Mesendoderm (in vitro differentiated cells): ENCODE results near the gene RAPGEF5.
A peak's percentile ranks its signal among the peaks of the same experiment; 100 is the strongest.

Experiments
- DNase-seq: peaks from one replicate; pipeline ENCODE4 v3.0.0; 2013
- H2AK5ac ChIP-seq: 2 replicates; pipeline ENCODE4 v1.6.1; 2013; ENCODE audit warnings: low read length, inconsistent platforms
- H2BK120ac ChIP-seq: 2 replicates; pipeline ENCODE4 v1.6.1; 2013; ENCODE audit warnings: low read depth, mild to moderate bottlenecking, low read length, moderate library complexity, mixed read lengths
- H2BK15ac ChIP-seq: replicated peaks from 2 replicates; pipeline ENCODE4 v1.6.1; 2013; ENCODE audit warnings: low read depth, mild to moderate bottlenecking, moderate library complexity
- H2BK5ac ChIP-seq: 2 replicates; pipeline ENCODE4 v1.6.1; 2013; ENCODE audit warnings: low read length, inconsistent platforms
- H3K18ac ChIP-seq: 2 replicates; pipeline ENCODE4 v1.6.1; 2013; ENCODE audit warnings: mild to moderate bottlenecking, low read length, mixed read lengths
- H3K23ac ChIP-seq: one replicate; pipeline ENCODE4 v1.6.1; 2013; ENCODE audit warnings: low read length
- H3K27ac ChIP-seq: 2 replicates; pipeline ENCODE4 v1.5.1; 2013; ENCODE audit warnings: low read depth, mild to moderate bottlenecking, inconsistent platforms, low read length, moderate library complexity
- H3K27me3 ChIP-seq: 2 replicates; pipeline ENCODE4 v1.6.1; 2013; ENCODE audit warnings: low read length, control low read depth, mild to moderate bottlenecking, inconsistent platforms; ENCODE audit not compliant: insufficient read depth, poor library complexity
- H3K36me3 ChIP-seq: 2 replicates; pipeline ENCODE4 v1.6.1; 2013; ENCODE audit warnings: low read length, inconsistent platforms; ENCODE audit not compliant: control insufficient read depth, insufficient read depth
- H3K4ac ChIP-seq: one replicate; pipeline ENCODE4 v1.6.1; 2013; ENCODE audit warnings: low read depth, mild to moderate bottlenecking, low read length, moderate library complexity
- H3K4me1 ChIP-seq: 2 replicates; pipeline ENCODE4 v1.6.1; 2013; ENCODE audit warnings: low read depth, low read length, inconsistent platforms; ENCODE audit not compliant: control insufficient read depth
- H3K4me2 ChIP-seq: 2 replicates; pipeline ENCODE4 v1.6.1; 2013; ENCODE audit warnings: low read length
- H3K4me3 ChIP-seq: 2 replicates; pipeline ENCODE4 v1.5.1; 2013; ENCODE audit warnings: mild to moderate bottlenecking, low read length
- H3K56ac ChIP-seq: one replicate; pipeline ENCODE4 v1.6.1; 2013; ENCODE audit warnings: low read length
- H3K79me1 ChIP-seq: 2 replicates; pipeline ENCODE4 v1.6.1; 2013; ENCODE audit warnings: low read length, inconsistent platforms
- H3K79me2 ChIP-seq: 2 replicates; pipeline ENCODE4 v1.6.1; 2013; ENCODE audit warnings: mild to moderate bottlenecking, low read length; ENCODE audit not compliant: control insufficient read depth, insufficient read depth
- H3K9ac ChIP-seq: 2 replicates; pipeline ENCODE4 v1.6.1; 2013; ENCODE audit warnings: low read length, inconsistent platforms
- H4K5ac ChIP-seq: one replicate; pipeline ENCODE4 v1.6.1; 2013; ENCODE audit warnings: low read length
- H4K8ac ChIP-seq: one replicate; pipeline ENCODE4 v1.6.1; 2013; ENCODE audit warnings: low read depth, mild to moderate bottlenecking, control low read depth, low read length, moderate library complexity
- WGBS: extraction: QIAGEN DNeasy Blood & Tissue Kit; methylation state at CpG from one replicate; pipeline ENCODE4 v1.1.7; 2013; ENCODE audit warnings: low lambda C conversion rate, missing lambda C conversion rate; ENCODE audit not compliant: insufficient coverage; ENCODE audit errors: extremely low coverage; 5-methylcytosine and 5-hydroxymethylcytosine counted together

RAPGEF5 gene

DNA sequence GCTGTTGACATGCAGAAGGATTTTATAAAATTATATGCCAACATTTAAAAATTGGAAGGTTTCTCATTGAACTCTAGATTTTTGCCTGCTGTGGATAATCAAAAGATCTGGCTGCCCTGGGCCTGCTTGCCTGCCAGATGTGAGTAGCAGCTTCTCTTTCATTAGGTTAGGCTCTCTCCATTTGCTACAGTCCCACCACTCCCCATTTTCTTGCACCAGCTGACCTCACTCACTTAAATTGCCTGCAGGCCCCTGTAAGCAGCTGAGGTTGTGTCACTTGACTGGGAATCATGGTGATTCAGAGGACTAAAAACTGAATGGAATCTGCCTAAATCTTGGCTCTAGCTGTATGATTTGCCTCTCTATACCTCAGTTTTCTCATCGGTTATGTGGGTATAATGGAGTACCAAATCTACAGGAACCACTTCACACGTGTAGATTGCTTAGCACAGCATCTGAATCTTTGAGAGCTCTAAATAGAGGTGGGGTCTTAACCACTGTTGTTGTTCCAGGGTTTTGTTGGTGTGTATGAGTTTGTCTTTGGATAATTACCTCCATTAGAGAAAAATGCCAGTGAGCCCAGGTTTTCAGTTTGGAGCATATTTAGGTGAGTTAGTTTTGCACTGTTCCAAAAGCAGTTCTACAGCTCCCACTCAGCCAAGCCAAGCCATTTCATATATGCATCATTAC is 18.6 kb upstream of the RAPGEF5 start:
- H2BK5ac ChIP-seq: no peak overlapping the region
- H2BK15ac ChIP-seq: no peak overlapping the region
- WGBS: no CpG with 5 or more reads among the region's 2 CpGs
- no peak overlapping the region for H4K5ac ChIP-seq
- H3K79me1 ChIP-seq: no peaks in the 10 kb centered on the region
- H2AK5ac ChIP-seq: no peak overlapping the region
- no peak overlapping the region for H3K23ac ChIP-seq
- no peak overlapping the region for H3K4ac ChIP-seq
- no peak overlapping the region for H4K8ac ChIP-seq
- H3K27ac ChIP-seq: no peak overlapping the region
- no peak overlapping the region for H3K56ac ChIP-seq
- no peak overlapping the region for H3K4me2 ChIP-seq
- H3K4me1 ChIP-seq: no peaks in the 10 kb centered on the region
- H2BK120ac ChIP-seq: peak overlapping the region; percentile 45
- H3K36me3 ChIP-seq: no peaks in the 10 kb centered on the region
- H3K18ac ChIP-seq: no peak overlapping the region
- no peak overlapping the region for H3K4me3 ChIP-seq
- H3K27me3 ChIP-seq: no peaks in the 10 kb centered on the region
- H3K9ac ChIP-seq: no peak overlapping the region
- DNase-seq: peak; percentile 37
- H3K79me2 ChIP-seq: no peaks in the 10 kb centered on the region

DNA sequence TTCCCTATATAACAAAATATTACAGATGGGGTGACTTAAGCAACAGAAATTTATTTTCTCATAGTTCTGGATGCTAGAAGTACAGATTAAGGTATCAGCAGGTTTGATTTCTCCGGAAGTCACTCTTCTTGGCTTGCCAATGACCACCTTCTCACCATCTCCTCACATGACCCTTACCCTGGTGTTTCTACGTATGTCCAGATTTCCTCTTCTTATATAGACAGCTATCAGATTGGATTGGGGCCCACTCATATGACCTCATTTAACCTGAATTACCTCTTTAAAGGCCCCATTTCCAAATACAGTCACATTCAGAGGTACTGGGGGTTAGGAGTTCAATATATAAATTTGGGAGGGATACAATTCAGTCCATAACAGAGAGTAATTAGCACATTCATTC is 17.0 kb upstream of the RAPGEF5 start:
- DNase-seq: no peak
- Histone ChIP-seq H3K4ac (no peak overlapping the region), H3K56ac (no peak overlapping the region), H4K8ac (no peak overlapping the region), H2AK5ac (no peak overlapping the region), H3K4me3 (no peak overlapping the region), H4K5ac (no peak overlapping the region), H3K4me1 (no peaks in the 10 kb centered on the region), H3K27me3 (no peaks in the 10 kb centered on the region), H2BK120ac (no peak overlapping the region), H3K18ac (no peak overlapping the region), H3K9ac (no peak overlapping the region), H3K79me1 (no peaks in the 10 kb centered on the region), H2BK15ac (no peak overlapping the region), H3K4me2 (no peak overlapping the region), H2BK5ac (no peak overlapping the region), H3K27ac (no peak overlapping the region), H3K79me2 (no peaks in the 10 kb centered on the region), H3K36me3 (no peaks in the 10 kb centered on the region), H3K23ac (no peak overlapping the region)
- WGBS: no CpG with 5 or more reads among the region's 2 CpGs

DNA sequence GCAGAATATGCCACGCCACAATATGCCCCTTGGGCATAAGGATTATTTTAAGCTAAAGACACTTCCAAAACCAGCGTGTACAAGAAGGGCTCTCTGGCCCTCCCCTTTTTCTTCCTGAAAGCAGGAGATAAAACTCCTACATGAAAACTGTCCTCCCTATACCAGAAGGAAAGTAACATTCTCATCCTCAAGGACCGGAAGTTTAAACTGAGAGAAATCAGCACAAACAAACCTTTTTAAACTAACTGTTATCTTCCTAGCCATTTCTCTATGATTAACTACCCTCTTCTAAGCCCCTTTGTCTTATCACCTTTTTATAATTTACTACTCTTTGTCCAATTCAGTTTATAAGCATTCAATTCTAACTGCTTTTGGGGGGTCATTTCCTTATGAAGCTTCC is 16.4 kb upstream of the RAPGEF5 start:
- Histone ChIP-seq H3K79me1 (no peaks in the 10 kb centered on the region), H4K8ac (no peak overlapping the region), H3K18ac (no peak overlapping the region), H3K9ac (no peak overlapping the region), H3K27ac (no peak overlapping the region), H3K4me3 (no peak overlapping the region), H3K27me3 (no peaks in the 10 kb centered on the region), H3K79me2 (no peaks in the 10 kb centered on the region), H3K4me1 (no peaks in the 10 kb centered on the region), H3K23ac (no peak overlapping the region), H2BK15ac (no peak overlapping the region), H3K36me3 (no peaks in the 10 kb centered on the region), H2AK5ac (no peak overlapping the region), H3K4me2 (no peak overlapping the region), H2BK120ac (no peak overlapping the region), H3K56ac (no peak overlapping the region), H4K5ac (no peak overlapping the region), H3K4ac (no peak overlapping the region), H2BK5ac (no peak overlapping the region)
- DNase-seq: no peak
- WGBS: no CpG with 5 or more reads among the region's 3 CpGs

DNA sequence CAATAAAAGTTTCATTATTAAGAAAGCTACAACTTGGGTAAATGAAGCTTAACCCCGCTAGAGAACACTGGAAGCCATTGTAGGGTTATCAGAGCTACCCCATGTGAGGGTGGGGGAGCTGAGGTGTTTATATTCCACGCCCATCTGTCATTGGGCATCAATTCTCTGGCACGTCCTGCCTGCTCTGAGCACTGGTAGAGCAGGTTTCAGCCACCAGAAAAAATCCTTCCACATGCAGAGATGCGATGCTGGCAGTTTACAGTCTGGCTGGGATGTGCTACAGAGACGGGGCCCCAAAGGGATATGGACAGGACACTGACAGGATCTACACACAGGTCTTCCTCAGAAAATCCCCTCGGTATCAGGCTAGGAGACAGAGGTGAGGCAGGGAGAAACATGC is 15.9 kb upstream of the RAPGEF5 start:
- H4K5ac ChIP-seq: no peak overlapping the region
- H3K23ac ChIP-seq: no peak overlapping the region
- H3K36me3 ChIP-seq: no peaks in the 10 kb centered on the region
- H3K18ac ChIP-seq: no peak overlapping the region
- no peak for DNase-seq
- no peaks in the 10 kb centered on the region for H3K79me1 ChIP-seq
- no peak overlapping the region for H3K4ac ChIP-seq
- no peak overlapping the region for H3K4me2 ChIP-seq
- no peak overlapping the region for H3K4me3 ChIP-seq
- H4K8ac ChIP-seq: no peak overlapping the region
- no peaks in the 10 kb centered on the region for H3K27me3 ChIP-seq
- no peak overlapping the region for H3K9ac ChIP-seq
- H2BK15ac ChIP-seq: no peak overlapping the region
- no peak overlapping the region for H2BK120ac ChIP-seq
- no CpG with 5 or more reads among the region's 6 CpGs for WGBS
- no peaks in the 10 kb centered on the region for H3K4me1 ChIP-seq
- no peak overlapping the region for H2BK5ac ChIP-seq
- no peak overlapping the region for H3K27ac ChIP-seq
- no peak overlapping the region for H2AK5ac ChIP-seq
- H3K56ac ChIP-seq: no peak overlapping the region
- no peaks in the 10 kb centered on the region for H3K79me2 ChIP-seq

DNA sequence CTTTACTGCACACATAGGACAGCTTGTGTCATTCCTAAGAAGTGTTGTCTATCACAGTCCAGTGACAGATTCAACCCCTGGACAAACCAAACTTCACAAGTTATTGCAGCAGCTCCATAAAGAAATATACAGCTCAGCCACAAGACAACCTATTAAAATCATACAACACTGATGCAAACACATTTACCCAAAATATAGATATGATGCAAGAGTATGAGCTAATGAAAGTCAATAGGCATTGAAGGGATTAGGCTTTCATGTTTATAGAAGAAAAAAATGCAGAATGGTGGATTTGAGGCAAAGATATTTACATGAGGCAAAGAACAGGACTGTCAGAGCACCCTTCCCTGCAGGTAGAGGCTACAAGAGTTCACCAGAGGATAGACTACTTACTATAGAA is 14.9 kb upstream of the RAPGEF5 start:
- Histone ChIP-seq H2AK5ac (no peak overlapping the region), H3K56ac (no peak overlapping the region), H3K18ac (no peak overlapping the region), H3K27me3 (no peaks in the 10 kb centered on the region), H3K27ac (no peak overlapping the region), H3K79me1 (no peaks in the 10 kb centered on the region), H2BK120ac (no peak overlapping the region), H3K36me3 (no peaks in the 10 kb centered on the region), H3K9ac (no peak overlapping the region), H3K23ac (no peak overlapping the region), H3K4me2 (no peak overlapping the region), H3K4ac (no peak overlapping the region), H4K5ac (no peak overlapping the region), H3K4me1 (no peaks in the 10 kb centered on the region), H2BK5ac (no peak overlapping the region), H3K79me2 (no peaks in the 10 kb centered on the region), H4K8ac (no peak overlapping the region), H2BK15ac (no peak overlapping the region), H3K4me3 (no peak overlapping the region)
- DNase-seq: no peak

DNA sequence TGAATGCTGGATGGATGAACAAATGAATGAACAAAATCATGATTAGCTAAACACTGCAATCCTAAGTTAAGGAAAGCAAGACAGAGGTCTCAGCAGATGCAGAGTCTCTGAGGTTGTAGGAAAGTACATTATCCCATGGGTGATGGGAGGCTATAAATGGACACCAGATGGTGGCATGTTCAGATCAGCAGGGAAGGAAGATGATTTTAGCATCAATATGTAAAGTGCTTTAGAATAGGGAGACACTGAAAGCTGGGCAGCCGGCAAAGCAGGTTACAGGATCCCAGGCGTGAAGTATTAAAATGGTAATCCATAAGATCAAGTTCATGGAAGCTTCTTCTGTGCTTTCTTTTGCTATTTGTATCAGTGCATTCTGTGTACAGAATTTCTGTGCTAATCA is 7.9 kb upstream of the RAPGEF5 start:
- Histone ChIP-seq H2BK120ac (no peak overlapping the region), H3K9ac (no peak overlapping the region), H2AK5ac (no peak overlapping the region), H3K4me3 (no peak overlapping the region), H3K27ac (no peak overlapping the region), H3K4me1 (no peaks in the 10 kb centered on the region), H3K18ac (no peak overlapping the region), H2BK5ac (no peak overlapping the region), H4K8ac (no peak overlapping the region), H3K79me1 (no peaks in the 10 kb centered on the region), H2BK15ac (no peak overlapping the region), H3K36me3 (no peaks in the 10 kb centered on the region), H4K5ac (no peak overlapping the region), H3K23ac (no peak overlapping the region), H3K4ac (no peak overlapping the region), H3K56ac (no peak overlapping the region), H3K4me2 (no peak overlapping the region), H3K79me2 (no peaks in the 10 kb centered on the region), H3K27me3 (no peaks in the 10 kb centered on the region)
- WGBS: no CpG with 5 or more reads among the region's 2 CpGs
- no peak for DNase-seq
